Testis (tissue), 2 donors: ENCODE measurements around the gene MYL6B.

Experiments
- CTCF ChIP-seq, 3 experiments: fragments of 450-650 bp in 2 of 3; fragments of 200-600 bp in 1 of 3; sonication (generic) in 1 of 3; IDR thresholded peaks; one replicate each; pipeline ENCODE4 v1.5.1; 2016 to 2019; ENCODE audit warnings: antibody characterized with exemption in 3 of 3, mild to moderate bottlenecking in 2 of 3, moderate library complexity in 1 of 3
- POLR2A ChIP-seq: fragments of 450-650 bp; IDR thresholded peaks from one replicate; pipeline ENCODE4 v1.6.1; 2017; ENCODE audit warnings: antibody characterized with exemption, mild to moderate bottlenecking, moderate library complexity

GRCh38 chr12:56159482-56160192 is 7.2 kb downstream of the MYL6B start:
- TF ChIP-seq CTCF (IDR thresholded peaks at IDR 0.05) (no peak), POLR2A (no peak)
